ENCODE results near the gene FAM20B. TPM values are rescaled to one million over a fixed set of nuclear protein-coding genes. Genes with fewer than 3 reads are reported as not detected.

The FAM20B gene
- total and polyA plus RNA-seq, 2 of the 13 experiments (the other 11 are each of a cell fraction or from before 2014, with no cell fraction given), result 13.8 to 26.9 TPM

- TF ChIP-seq ZNF792 (CRISPR knock-in tag; IDR thresholded peaks at IDR 0.05) (no peak), TMF1 (CRISPR knock-in tag; IDR thresholded peaks at IDR 0.05; ENCODE audit: low read depth) (no peak), MAFF (IDR thresholded peaks at IDR 0.05; ENCODE audit: low read depth, low read length) (no peak), ZSCAN20 (CRISPR knock-in tag; IDR thresholded peaks at IDR 0.05; ENCODE audit: borderline replicate concordance) (no peak), ZNF552 (CRISPR knock-in tag; IDR thresholded peaks at IDR 0.05; ENCODE audit: borderline replicate concordance) (no peak), ZNF431 (CRISPR knock-in tag; IDR thresholded peaks at IDR 0.05; ENCODE audit: borderline replicate concordance, low read depth) (no peak), CSRNP1 (CRISPR knock-in tag; IDR thresholded peaks at IDR 0.05) (no peak), ELF4 (CRISPR knock-in tag; IDR thresholded peaks at IDR 0.05; ENCODE audit: borderline replicate concordance) (no peak), SIN3A (IDR thresholded peaks at IDR 0.05; ENCODE audit: borderline replicate concordance, low read depth, low read length) (no peak; the same call in 1 of the 2 replicates), ZNF788 (CRISPR knock-in tag; IDR thresholded peaks at IDR 0.05; ENCODE audit: borderline replicate concordance) (no peak), SAP130 (CRISPR knock-in tag; IDR thresholded peaks at IDR 0.05; ENCODE audit: low read depth) (peak; percentile 48; the same call in 1 of the 2 replicates), KDM6A (CRISPR knock-in tag; IDR thresholded peaks at IDR 0.05; ENCODE audit: low read depth) (no peak), ZNF746 (CRISPR knock-in tag; IDR thresholded peaks at IDR 0.05) (0 out of 2 replicates have a peak, but pooled peaks have one; percentile 30), TCF7L2 (IDR thresholded peaks at IDR 0.05; ENCODE audit: low read depth, low read length) (no peak), HNRNPLL (IDR thresholded peaks at IDR 0.05; ENCODE audit: low read depth, low read length, poor library complexity, severe bottlenecking) (no peak), ZNF672 (CRISPR knock-in tag; IDR thresholded peaks at IDR 0.05) (no peak), SMAD1 (CRISPR knock-in tag; IDR thresholded peaks at IDR 0.05; ENCODE audit: borderline replicate concordance, low read depth) (no peak)
- TF ChIP-seq, protein P1, sequence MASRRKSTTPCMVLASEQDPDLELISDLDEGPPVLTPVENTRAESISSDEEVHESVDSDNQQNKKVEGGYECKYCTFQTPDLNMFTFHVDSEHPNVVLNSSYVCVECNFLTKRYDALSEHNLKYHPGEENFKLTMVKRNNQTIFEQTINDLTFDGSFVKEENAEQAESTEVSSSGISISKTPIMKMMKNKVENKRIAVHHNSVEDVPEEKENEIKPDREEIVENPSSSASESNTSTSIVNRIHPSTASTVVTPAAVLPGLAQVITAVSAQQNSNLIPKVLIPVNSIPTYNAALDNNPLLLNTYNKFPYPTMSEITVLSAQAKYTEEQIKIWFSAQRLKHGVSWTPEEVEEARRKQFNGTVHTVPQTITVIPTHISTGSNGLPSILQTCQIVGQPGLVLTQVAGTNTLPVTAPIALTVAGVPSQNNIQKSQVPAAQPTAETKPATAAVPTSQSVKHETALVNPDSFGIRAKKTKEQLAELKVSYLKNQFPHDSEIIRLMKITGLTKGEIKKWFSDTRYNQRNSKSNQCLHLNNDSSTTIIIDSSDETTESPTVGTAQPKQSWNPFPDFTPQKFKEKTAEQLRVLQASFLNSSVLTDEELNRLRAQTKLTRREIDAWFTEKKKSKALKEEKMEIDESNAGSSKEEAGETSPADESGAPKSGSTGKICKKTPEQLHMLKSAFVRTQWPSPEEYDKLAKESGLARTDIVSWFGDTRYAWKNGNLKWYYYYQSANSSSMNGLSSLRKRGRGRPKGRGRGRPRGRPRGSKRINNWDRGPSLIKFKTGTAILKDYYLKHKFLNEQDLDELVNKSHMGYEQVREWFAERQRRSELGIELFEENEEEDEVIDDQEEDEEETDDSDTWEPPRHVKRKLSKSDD (CRISPR knock-in tag; IDR thresholded peaks at IDR 0.05; ENCODE audit: low read depth), result no peak
- TF ChIP-seq, protein P2, sequence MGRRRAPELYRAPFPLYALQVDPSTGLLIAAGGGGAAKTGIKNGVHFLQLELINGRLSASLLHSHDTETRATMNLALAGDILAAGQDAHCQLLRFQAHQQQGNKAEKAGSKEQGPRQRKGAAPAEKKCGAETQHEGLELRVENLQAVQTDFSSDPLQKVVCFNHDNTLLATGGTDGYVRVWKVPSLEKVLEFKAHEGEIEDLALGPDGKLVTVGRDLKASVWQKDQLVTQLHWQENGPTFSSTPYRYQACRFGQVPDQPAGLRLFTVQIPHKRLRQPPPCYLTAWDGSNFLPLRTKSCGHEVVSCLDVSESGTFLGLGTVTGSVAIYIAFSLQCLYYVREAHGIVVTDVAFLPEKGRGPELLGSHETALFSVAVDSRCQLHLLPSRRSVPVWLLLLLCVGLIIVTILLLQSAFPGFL (CRISPR knock-in tag; IDR thresholded peaks at IDR 0.05), result no peak
Measured at GRCh38 chr1:179002552-179003345, 22.9 kb upstream of the FAM20B start (continued).
